Ecto neural progenitor cell (in vitro differentiated cells): Measurements from ENCODE around the gene PPP1R3E.
"Not testable (repeated sequence)": the region's sequence is repeated elsewhere in the genome, so short reads cannot be mapped to it uniquely, and the experiment has no call there.

Source experiments
- DNase-seq: peaks from one replicate; pipeline ENCODE4 v3.0.0-alpha.2; 2018; ENCODE audit warnings: low spot score

PPP1R3E gene

DNA sequence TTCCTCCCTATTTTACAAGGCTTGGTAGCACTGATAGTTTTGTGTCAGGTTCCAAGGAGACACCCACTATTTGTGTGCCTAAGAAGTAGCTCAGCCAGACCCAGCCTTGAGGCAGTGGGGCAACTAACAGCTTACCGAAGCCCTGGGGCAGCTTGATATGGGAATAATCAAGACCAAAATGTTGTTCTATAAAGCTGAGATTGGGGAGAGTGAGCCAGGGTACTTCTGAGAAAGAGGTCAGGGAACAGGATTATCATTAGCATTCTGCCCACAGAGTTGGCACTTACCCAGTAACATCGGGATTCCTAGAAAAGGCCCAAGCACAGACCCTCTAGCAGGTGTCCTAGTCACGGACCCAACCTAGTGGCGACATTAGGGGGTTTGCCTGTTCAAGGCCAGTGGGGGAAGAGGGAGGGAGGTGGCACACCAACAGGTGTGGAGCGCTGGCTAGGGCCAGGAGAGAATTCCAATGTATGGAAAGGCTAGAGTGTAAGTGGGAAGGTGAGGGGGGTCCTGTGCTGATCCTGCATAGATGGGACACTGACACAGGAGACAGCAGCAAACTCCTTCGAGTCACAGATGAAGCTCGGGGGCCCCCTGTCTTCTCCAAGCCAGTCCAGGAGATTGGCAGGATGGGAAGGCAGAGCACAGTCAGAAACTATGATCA is 4.9 kb downstream of the PPP1R3E start:
- DNase-seq = peak; percentile 27

DNA sequence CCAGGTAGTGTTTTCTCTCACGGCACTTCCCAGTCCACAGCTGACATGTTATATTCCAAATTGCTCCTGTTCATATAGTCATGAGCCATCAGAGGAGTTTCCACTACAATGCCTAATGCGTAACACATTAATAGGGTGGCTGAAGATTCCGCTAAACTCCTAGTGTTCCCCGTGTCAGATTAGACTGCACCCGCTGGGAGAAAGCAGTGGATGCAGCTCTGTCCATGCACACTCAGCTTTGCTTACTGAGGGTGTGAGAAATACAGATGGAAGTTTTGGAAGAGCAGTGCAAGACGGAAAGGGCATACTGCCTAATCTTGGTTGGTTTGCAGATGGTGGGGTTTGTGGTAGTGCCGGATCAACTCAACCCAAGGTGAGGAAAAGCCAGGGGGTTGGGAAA is 5.6 kb downstream of the PPP1R3E start:
- peak; percentile 29 for DNase-seq

DNA sequence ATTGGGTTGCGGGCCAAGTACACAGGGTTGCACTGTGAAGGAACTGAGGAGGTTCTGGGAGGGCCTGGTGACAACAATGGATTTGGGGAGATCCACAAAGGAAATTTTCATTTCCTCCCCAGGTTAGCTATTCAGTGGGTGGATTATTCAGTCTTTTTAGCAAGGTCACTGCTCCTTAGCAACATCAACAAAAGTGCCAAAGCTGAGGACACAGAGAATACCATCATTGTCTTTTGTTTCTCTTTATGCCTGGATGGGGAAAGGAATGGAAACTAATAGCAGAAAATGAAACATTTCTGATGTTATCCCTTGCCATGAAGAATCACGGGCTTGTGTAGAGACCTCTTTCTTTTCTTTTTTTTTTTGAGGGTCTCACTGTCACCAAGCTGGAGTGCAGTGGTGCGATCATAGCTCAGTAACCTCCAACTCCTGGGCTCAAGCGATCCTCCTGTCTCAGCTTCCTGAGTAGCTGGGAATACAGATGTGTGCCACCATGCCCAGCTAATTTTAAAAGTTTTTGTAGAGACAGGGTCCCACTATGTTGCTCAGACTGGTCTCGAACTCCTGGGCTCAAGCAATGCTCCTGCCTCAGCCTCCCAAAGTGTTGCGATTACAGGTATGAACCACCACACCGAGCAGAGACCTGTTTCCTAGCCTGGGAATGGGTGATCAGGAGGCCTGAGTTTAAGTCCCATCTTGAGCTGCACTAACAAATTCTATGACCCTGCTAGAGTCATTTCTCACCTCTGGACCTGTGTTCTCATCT is 6.5 kb downstream of the PPP1R3E start:
- peak; percentile 16 for DNase-seq

DNA sequence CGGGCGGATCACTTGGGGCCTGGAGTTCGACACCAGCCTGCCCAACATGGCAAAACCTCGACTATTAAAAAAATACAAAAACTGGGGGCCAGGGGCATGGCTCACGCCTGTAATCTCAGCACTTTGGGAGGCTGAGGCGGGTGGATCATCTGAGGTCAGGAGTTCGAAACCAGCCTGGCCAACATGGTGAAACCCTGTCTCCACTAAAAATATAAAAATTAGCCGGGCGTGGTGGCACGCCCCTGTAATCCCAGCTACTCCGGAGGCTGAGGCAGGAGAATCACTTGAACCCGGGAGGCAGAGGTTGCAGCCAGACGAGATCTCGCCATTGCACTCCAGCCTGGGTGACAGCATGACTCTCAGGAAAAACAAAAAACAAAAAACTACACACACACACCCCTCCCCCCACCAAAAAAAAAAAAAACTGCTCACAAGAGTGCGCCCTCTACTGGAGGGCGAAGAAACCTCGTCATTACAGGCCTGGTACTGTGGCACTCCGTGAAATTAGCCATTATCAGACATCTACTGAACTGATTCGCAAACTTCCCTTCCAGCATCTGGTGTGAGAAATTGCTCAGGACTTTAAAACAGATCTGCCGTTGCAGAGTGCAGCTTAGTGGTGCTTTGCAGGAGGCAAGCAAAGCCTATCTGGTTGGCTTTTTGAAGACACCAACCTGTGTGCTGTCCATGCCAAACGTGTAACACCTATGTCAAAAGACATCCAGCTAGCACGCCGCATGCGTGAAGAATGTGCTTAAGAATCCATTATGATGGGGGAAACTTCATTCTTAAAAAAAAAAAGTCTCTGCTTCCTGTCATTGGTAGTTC is 7.7 kb downstream of the PPP1R3E start:
- DNase-seq = peak; percentile 57

DNA sequence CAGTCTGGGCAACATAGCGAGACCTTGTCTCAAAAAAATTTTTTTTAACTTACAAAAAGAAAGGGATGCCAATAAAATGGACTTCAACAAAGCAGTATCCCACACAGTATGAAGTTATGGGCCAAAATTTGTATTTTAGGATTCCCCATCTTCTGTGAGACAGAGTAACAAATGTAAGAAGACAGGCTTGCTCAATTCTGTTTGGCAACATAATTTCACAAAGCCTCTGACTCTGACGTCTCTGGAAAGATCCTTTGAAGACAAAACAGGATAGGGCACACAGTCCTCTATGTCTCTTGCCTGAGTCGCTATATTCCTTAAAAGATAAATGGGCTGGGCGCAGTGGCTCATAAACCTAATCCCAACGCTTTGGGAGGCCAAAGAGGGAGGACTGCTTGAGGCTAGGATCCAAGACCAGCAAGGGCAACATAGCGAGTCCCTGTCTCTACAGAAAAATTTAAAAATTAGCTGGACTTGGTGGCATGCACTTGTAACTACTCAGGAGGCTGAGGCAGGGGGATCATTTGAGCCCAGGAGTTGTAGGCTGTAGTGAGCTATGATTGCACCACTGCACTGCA is 15.7 kb downstream of the PPP1R3E start:
- DNase-seq = no peak

DNA sequence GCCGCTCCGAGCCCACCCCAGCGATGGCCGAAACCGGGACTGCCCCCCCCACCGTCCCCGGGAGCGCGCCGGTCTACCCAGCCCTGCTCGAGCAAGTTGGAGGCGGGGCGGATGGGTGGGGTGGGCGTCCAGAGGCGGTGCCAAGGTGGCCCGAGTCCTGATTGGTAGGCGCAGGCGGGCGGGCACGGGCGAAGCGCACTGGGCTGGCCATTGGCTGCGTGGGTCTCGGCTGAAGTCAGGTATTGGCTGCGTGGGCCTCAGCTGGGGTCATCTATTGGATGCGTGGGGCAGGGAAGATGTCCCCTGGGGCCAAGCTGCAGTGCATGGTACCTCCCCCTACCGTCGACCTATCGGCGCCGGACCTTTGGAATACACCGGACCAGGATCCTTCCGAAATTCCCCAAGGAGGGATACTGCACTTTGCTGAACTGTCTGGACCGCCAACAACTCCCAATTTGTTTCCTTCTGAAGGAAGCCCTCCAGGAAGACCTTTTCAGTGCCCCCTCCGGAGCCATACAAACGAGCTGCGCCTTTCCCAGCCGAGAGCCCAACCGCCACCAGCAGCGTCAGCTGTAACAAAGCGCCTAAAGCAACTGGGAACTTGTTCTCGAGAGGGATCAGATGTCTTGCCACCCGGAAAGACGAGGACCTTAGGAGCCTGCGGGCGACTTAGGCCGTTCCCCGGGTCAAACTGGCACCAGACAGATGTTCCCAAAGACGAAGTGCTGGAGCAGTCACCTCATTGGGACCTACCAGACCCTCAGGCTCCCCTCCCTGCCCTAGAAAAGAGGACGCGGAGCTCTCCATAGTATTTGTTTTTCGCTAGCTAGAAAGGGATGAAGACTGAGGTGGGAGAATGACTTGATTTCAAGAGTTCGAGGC is 16.4 kb downstream of the PPP1R3E start, which contains the start of gene HOMEZ:
Gene HOMEZ, minus strand, starts transcription at position 113 of the 882 bp plus-strand sequence. CDS start 180 bp downstream, outside the sequence.
- DNase-seq = peak; percentile 99

DNA sequence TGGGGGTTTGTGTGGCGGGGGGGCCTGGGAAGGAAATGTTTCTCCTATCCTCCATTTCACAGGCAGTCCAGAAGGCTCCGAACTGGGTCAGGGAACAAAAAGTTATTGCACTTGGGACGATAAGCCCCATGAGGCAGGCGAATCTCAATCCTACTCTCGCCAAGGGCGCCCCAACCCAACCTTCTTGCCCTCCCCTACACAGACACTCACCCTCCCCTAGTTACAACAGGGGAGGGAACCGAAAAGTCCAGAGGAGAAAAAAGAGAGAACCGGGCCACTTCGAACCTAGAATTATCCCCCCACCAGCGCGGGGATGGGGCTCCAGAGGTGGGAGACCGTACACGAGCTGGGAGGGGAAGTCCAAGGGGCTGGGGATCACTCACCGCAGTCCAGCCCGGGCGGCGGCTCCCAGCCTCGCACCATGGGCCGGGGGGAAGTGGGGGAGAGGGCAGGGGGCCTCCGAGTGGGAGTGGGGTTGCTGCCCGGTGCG is 17.1 kb downstream of the PPP1R3E start:
- DNase-seq = no peak

DNA sequence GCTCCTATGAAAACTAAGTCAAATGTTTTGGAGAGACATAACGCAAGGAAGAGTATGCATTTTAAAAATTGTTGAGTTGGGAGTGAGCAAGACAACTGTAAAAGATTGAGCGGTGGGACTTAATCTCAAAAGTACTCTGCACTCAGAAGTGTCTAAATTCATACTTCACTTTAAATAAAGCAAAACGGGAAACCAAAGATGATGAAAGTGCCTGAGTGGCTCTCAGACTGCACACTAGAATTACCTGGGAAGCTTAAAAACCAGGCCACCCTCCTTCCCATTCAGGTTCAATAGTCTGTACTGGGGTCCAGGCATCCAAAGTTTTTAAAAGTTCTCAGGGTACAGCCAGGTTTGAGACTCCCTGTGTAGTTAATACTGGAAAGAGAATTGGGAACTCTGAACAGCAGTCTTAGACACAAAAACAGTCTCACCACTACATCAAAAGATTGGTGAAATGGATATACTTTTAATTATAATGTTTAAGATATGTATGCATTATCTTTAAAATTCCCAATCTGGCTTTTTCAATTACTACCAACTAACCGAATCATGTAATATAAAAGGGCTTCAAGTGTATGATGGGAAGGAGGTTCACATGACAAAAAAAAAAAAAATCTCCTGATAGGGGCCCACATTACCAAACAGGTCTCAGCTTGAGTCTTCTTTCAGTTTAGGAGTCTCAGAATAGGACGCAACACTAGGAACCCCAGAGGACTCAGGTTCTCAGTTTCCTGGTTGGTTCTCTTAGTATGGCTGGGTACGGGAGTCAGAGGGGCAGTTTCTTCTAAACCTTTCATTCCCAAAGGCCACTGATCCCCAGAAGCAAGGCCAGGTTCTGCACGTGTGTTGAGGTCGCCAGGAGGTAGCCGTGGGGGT is 17.8 kb downstream of the PPP1R3E start:
- no peak for DNase-seq

DNA sequence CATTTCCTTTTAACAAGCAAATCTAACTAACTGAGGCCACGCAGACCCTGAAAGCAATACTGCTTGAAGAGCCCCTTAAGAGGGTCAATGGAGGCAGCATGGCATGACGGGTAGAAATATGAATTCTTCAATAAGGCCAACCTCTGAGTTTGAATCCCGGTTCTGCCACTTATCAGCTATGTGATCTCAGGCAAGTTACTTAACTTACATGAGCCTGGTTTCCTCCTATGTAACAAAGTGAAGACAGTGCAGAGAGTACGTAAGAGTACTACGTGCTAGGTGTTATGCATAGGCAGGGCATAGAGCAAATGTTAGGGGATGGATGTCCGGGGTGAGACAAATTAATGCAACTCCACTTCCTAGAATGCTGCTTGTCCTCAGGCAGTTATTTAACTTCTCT is 21.4 kb downstream of the PPP1R3E start:
- no peak for DNase-seq

DNA sequence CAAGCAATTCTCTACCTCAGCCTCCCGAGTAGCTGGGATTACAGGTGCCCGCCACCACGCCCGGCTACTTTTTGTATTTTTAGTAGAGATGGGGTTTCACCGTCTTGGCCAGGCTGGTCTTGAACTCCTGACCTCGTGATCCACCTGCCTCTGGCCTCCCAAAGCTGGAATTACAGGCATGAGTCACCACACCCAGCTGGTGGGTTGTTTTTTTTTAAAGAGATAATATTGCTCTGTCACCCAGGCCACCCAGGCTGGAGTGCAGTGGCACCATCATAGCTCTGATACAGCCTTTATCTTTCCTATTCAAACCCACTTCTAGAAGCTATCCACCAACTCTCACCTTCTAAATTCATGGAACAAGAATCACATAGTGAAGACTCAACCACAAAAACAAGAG is 24.7 kb downstream of the PPP1R3E start:
- DNase-seq = not testable (repeated sequence)

DNA sequence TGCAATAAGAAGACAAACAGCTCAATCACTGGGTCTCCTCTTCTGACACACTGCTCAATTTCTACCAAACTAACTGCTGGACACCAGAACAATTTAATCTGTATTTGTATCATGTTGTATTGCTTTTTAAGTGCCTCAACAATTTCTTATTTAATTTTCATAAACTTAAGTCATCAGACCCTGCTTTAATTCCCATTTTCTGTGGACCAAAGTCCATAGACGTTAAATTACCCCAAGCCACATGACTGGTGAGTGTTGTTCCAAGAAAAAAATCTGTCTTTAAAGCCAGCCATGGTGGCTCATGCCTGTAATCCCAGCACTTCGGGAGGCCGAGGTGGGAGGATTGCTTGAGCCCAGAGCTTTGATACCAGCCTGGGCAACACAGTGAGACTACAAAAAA is 25.5 kb downstream of the PPP1R3E start:
- DNase-seq = no peak

DNA sequence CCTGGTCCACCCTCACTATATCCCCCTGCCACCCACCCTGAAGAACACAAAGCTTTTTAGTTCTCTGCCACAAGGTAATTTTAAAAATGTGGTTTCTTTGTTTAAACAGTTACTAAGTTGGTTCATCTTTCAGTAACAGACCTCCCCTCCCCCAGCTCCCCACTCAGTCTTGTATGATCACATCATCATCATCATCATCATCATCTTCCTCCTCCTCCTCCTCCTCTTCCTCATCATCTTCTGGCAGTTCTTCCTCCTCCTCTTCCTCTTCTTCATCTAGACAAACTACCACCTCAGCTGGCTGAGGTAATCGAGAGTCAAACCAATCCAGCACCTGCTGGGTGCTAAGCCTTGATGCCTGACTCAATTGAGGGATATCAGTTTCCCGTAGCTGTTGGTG is 27.2 kb downstream of the PPP1R3E start:
- no peak for DNase-seq

DNA sequence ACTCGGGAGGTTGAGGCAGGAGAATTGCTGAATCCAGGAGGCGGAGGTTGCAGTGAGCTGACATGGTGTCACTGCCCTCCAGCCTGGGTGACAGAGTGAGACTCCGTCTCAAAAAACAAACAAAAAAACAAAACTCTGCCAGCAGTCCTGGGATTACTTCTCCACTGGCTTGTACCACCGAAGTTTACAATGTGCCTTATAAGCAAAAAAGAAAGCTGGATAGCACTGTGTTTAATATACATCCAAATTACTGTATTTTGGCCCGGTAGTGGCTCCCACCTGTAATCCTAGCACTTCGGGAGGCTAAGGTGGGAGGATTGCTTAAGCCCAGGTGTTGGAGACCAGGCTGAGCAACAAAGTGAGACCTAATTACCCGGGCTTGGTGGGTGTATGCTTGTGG is 33.5 kb downstream of the PPP1R3E start:
- DNase-seq = no peak

DNA sequence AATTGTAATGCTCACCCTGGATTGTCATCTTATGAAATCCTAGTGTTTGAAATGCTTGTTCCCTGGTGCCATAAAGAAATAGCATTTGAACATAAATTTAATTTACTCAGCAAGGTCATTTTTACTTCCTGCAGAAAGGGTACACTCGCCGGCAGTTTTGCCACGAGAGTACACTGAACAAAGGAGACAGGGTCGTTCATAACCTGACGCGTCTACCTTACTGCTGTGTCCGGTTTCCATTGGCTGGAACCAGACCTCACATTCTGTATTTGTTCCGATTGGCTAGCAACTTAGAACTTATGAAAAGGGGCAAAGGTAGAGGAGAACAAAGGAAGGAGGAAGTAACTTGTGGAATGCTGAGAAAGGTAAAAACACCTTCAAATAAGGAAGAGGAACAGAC is 41.8 kb downstream of the PPP1R3E start:
- DNase-seq = not testable (repeated sequence)

DNA sequence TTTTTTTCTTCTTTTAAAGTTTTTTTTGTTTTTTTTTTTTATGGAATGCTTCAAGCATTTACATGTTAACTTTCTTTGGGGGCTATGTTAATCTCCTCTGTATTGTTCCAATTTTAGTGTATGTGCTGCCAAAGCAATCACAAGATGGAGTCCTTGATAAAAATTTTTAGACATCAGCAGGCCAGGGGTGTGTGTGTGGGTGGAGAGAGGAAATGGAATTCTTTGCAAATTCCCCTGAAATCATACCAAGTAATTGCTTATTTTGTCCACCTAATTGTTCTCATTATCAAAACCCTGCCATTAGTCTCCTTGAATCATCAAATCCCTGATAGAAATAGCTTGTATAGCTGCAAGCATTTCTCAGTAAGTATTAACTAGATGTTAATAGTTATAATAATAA is 43.2 kb downstream of the PPP1R3E start:
- no peak for DNase-seq

DNA sequence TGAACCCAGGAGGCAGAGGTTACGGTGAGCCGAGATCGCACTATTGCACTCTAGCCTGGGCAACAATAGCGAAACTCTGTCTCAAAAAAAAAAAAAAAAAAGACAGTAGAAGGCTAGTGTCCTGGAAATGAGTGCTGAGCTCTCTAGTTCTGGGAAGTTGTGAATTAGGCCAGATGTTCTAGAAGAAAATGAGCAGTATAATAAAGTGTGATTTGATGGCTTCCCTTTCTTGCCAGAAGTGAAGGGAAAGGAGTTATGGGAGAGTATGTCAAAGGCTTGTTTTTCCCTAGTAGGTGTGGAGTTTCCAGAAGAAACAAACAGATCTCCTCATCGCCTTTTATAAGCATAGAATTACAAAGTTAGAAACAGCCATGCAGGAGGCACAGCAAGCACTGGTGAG is 44.4 kb downstream of the PPP1R3E start:
- no peak for DNase-seq

DNA sequence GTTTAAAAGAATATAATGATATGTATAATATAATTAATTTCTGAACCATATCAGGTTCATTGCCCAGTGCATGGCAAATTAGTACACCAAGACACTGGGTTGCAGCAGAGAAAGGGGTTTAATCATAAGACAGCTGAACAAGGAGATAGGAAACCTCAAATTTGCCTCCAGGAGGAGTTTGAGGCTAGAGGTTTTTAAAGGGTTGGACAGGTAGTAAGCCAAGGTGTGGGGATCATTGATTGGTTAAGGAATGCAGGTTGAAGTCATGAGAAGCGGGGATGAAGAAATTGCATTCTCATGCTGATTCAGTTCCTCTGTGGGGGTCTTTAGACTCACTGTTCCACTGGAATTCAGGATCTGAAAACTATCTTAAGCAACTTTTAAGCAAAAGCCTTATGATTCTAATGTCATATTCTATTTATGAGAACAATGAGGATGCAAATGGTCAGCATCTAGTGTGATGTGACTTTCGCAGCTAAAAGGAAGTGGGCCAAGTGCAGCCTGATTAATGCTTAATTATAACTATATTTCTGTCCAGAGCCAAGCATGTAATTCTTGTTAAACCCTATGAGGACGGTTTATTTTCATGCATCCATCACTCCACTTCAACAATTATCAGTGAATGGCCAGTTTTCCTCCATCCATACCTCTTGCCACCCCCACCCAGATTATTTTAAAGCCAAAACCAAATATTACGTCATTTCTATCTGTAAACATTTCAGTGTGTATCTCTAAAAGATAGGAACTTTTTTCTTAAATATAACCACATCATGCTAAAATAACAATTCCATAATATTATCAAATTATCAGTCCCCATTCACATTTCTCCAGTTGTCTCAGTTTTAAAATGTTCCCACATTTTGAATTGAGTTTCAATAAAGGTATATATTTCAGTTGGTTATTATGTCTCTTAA is 50.0 kb downstream of the PPP1R3E start:
- DNase-seq = no peak

DNA sequence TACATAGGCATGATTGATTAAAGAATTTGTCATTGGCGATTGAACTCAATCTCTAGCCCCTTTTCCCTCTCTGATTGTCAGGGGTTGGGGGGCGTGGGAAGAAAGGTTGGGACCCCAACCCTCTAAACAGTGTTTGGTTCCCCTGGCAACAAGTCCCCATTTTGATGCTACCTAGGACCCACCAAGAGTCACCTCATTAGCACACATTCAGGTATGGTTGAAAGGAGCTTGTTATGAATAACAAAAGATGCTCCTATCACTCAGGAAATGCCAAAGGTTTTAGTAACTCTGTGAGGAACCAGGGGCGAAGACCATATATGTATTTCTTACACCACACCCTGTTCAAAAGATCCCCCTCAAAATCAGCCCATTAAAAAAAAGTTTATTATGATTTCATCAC is 50.7 kb downstream of the PPP1R3E start:
- no peak for DNase-seq

DNA sequence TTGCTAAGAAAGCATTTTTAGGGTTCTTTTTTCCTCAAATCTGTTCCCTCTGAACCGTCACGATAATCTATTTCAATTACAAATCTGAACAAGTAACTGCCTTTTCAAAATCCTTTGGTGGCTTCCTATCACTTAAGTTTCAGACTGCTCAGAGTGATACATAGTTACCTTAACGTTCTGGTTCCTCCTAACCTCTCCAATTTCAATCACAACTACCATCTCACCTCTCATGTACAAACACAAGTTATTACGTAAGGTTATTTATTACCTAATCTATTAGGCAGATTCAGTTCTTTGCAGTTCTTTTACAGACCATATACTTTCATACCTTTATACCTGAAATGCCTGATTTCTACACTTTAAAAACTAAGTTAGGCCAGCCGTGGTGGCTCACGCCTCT is 52.8 kb downstream of the PPP1R3E start:
- DNase-seq = no peak
